Measurements from ENCODE around the gene PCP4.

DNA sequence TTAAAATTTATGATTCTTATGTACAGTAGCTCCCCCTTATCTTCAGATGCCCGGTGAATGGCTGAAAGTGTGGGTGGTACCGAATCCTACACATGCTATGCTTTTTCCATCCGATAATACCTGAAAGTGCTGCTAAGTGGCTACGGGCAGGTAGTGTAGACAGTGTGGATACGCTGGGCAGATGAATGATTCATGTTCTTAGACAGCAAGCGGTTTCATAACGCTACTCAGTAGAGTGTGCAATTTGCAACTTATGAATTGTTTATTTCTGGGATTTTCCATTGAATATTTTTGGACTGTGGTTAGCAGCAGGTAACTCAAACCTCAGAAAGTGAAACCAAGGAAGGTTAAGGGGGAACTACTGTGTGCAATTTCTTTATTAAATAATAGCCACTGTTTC is 7.5 kb downstream of the PCP4 start:
- TF ChIP-seq, protein P1, sequence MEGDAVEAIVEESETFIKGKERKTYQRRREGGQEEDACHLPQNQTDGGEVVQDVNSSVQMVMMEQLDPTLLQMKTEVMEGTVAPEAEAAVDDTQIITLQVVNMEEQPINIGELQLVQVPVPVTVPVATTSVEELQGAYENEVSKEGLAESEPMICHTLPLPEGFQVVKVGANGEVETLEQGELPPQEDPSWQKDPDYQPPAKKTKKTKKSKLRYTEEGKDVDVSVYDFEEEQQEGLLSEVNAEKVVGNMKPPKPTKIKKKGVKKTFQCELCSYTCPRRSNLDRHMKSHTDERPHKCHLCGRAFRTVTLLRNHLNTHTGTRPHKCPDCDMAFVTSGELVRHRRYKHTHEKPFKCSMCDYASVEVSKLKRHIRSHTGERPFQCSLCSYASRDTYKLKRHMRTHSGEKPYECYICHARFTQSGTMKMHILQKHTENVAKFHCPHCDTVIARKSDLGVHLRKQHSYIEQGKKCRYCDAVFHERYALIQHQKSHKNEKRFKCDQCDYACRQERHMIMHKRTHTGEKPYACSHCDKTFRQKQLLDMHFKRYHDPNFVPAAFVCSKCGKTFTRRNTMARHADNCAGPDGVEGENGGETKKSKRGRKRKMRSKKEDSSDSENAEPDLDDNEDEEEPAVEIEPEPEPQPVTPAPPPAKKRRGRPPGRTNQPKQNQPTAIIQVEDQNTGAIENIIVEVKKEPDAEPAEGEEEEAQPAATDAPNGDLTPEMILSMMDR (conservative IDR thresholded peaks at IDR 0.05; ENCODE audit: low read length), result no peak
- TF ChIP-seq EZH2phosphoT487 (IDR thresholded peaks at IDR 0.05; ENCODE audit: borderline replicate concordance, low read depth, low read length), result no peak

Data from OCI-LY7 (cell line).